OCI-LY7 (cell line): ENCODE measurements around the gene SPAM1.

Source experiments
- CTCF ChIP-seq: fragments of 200-600 bp; sonication (generic); conservative IDR thresholded peaks from 2 replicates; pipeline ENCODE4 v1.5.1; 2014; ENCODE audit warnings: mild to moderate bottlenecking, antibody characterized with exemption, low read length, moderate library complexity, mixed read lengths
- EZH2phosphoT487 ChIP-seq: fragments of 200-600 bp; sonication (generic); IDR thresholded peaks from 2 replicates; pipeline ENCODE4 v1.6.1; 2018; ENCODE audit warnings: low read depth, borderline replicate concordance, mild to moderate bottlenecking, mixed run types, antibody characterized with exemption, low read length, moderate library complexity, mixed read lengths

GRCh38 chr7:123977081-123977480, 52.0 kb downstream of the SPAM1 start:
- TF ChIP-seq EZH2phosphoT487: no peak
- TF ChIP-seq CTCF: no peak
